ENCODE data around the gene ELFN1. TPM values are rescaled to one million over a fixed set of nuclear protein-coding genes. Genes with fewer than 3 reads are reported as not detected.

Gene ELFN1
- 4.3 TPM for total RNA-seq
- long read RNA-seq, partial matches to known transcripts: 0 of 2 reads
- long read RNA-seq, other reads (novel, unspliced or antisense): 2 of 2 reads

- Histone ChIP-seq H3K4me3 (peak within 1 kb of the TSS; percentile 23), H3K36me3 (no peaks in the 10 kb centered on the region), H3K27me3 (peaks cover 91% of the 10 kb centered on the region), H3K4me1 (peaks cover 21% of the 10 kb centered on the region), H3K9me3 (no peaks in the 10 kb centered on the region), H3K27ac (no peak within 1 kb of the TSS)
- ATAC-seq (no peak), DNase-seq (peak; percentile 60)
- intact Hi-C loops (cut with DNase I): no loop called here
- TF ChIP-seq CTCF (IDR thresholded peaks at IDR 0.05): no peak
Observed at GRCh38 chr7:1669954-1670893, at the start of gene ELFN1. TSS of gene ELFN1 (plus strand) at chr7:1670277. CDS start at chr7:1744597, 74,320 bp downstream.

- TF ChIP-seq CTCF (IDR thresholded peaks at IDR 0.05): no peak
- ATAC-seq (no peak), DNase-seq (peak; percentile 52)
- no peaks in the 10 kb centered on the region for H3K27me3 ChIP-seq
- H3K4me3 ChIP-seq: no peak overlapping the region
- no peaks in the 10 kb centered on the region for H3K9me3 ChIP-seq
- H3K4me1 ChIP-seq: no peaks in the 10 kb centered on the region
- intact Hi-C loops (cut with DNase I): no loop called here
- no peak overlapping the region for H3K27ac ChIP-seq
- H3K36me3 ChIP-seq: no peaks in the 10 kb centered on the region
Observed at GRCh38 chr7:1620835-1621234, 49.2 kb upstream of the ELFN1 start.

GRCh38 chr7:1621718-1622117, 48.4 kb upstream of the ELFN1 start:
- TF ChIP-seq CTCF (IDR thresholded peaks at IDR 0.05): no peak
- DNase-seq (no peak), ATAC-seq (no peak)
- H3K4me1 ChIP-seq: no peaks in the 10 kb centered on the region
- intact Hi-C loops (cut with DNase I): no loop called here
- H3K36me3 ChIP-seq: no peaks in the 10 kb centered on the region
- no peaks in the 10 kb centered on the region for H3K27me3 ChIP-seq
- H3K4me3 ChIP-seq: no peak overlapping the region
- no peaks in the 10 kb centered on the region for H3K9me3 ChIP-seq
- H3K27ac ChIP-seq: no peak overlapping the region

- intact Hi-C loops (cut with DNase I): no loop called here
- no peak overlapping the region for H3K4me3 ChIP-seq
- H3K36me3 ChIP-seq: no peaks in the 10 kb centered on the region
- no peaks in the 10 kb centered on the region for H3K4me1 ChIP-seq
- no peak overlapping the region for H3K27ac ChIP-seq
- no peaks in the 10 kb centered on the region for H3K9me3 ChIP-seq
- no peaks in the 10 kb centered on the region for H3K27me3 ChIP-seq
- ATAC-seq (no peak), DNase-seq (no peak)
- no peak for TF ChIP-seq CTCF (IDR thresholded peaks at IDR 0.05)
Observed at GRCh38 chr7:1622441-1622840, 47.6 kb upstream of the ELFN1 start.

GRCh38 chr7:1623810-1624209, 46.3 kb upstream of the ELFN1 start:
- Histone ChIP-seq H3K4me1 (no peaks in the 10 kb centered on the region), H3K27ac (no peak overlapping the region), H3K4me3 (no peak overlapping the region), H3K36me3 (no peaks in the 10 kb centered on the region), H3K27me3 (no peaks in the 10 kb centered on the region), H3K9me3 (no peaks in the 10 kb centered on the region)
- intact Hi-C loops (cut with DNase I): no loop called here
- DNase-seq (no peak), ATAC-seq (no peak)
- no peak for TF ChIP-seq CTCF (IDR thresholded peaks at IDR 0.05)
